IPS-18c (cell line): Measurements from ENCODE around the gene TRPV3.

Experiments used
- H3K4me3 ChIP-seq: 2 replicates; pipeline ENCODE4 v1.7.0; 2013; ENCODE audit warnings: low read depth, mild to moderate bottlenecking, low read length, moderate library complexity; ENCODE audit not compliant: insufficient read depth
- H3K9me3 ChIP-seq: one replicate; pipeline ENCODE4 v1.6.1; 2013; ENCODE audit warnings: mild to moderate bottlenecking, low read length, moderate library complexity; ENCODE audit not compliant: control insufficient read depth, insufficient read depth

The TRPV3 gene

DNA sequence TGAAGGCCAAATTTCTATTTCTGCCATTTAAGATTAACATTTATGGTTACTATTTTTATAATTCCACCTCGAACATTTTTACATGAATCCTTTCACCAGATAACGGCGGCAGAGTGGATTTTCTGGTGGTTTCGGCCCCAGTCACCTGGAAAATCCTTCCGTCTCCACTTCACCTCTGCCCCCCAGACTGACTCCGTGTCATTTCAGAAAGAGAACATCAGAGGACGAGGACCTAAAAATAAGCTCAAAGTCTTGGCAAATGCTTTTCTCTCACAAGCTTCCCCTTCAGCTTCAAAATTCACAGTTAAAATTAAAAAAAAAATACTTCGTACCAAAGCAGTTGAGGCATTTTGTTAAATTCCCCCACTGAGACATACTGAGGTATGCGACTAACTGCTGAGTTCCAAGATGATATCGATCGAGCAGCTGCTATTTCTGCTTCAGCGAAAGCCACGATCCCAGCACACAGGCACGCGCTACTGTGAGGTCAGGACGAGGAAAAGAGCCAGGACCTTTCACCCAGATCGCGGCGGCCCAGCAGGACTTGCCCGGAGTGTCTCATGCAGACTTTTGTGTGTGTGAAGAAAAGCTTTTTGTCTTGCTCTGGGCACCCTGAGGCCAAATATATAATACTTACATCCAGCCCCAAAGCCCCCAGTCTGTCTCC lies 45.0 kb downstream of the TRPV3 start:
- no peaks in the 10 kb centered on the region for H3K9me3 ChIP-seq
- H3K4me3 ChIP-seq: no peak overlapping the region

DNA sequence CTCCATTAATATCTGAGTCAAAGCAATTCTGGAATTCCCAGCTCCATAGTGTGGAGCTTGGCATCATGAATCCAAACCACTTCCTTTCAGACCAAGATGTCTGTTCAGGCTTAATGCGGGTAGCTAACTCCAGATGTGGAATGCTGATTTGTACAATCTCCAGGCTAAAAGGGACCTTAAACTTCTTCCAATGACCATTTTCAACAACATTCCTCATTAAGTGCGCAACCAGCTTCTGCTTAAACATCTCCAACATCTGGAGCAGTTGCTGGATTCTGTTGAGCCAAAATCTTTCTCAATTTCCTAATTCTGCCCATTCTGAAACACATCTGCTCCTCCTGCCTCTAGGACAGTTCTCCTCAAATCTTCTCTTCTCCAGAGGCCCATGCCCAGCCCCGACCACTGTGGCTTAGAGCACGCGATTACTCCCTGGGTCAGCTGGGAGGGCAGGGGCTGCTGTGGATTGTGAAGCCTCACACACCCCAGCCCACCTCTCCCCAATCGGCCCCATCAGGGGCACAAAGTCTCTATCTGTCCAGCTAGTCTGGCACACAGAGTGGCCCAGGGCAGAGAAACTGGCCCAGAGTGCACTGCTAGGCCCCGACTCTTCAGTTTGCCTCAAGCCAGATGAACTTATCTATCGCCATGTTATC lies 45.6 kb downstream of the TRPV3 start:
- Histone ChIP-seq H3K9me3 (peaks cover 2% of the 10 kb centered on the region), H3K4me3 (no peak overlapping the region)

DNA sequence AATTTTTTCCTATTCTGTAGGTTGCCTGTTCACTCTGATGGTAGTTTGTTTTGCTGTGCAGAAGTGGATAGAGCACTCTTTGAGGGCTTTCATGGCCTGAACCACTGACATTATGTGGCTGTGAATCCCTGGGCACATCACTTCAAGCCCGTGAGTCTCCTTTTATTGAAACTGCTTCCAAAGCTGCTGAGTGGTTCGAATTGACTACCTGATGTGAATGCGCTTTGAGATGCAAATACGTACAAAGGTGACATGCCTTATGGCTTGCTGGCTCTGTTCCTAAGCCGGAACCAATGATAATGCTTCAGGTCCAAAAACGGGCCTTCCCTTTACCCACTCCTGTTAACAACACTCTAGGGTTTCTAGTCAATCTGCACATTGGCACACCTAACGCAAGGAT lies 47.5 kb downstream of the TRPV3 start:
- no peak overlapping the region for H3K4me3 ChIP-seq
- H3K9me3 ChIP-seq: peaks cover 2% of the 10 kb centered on the region

DNA sequence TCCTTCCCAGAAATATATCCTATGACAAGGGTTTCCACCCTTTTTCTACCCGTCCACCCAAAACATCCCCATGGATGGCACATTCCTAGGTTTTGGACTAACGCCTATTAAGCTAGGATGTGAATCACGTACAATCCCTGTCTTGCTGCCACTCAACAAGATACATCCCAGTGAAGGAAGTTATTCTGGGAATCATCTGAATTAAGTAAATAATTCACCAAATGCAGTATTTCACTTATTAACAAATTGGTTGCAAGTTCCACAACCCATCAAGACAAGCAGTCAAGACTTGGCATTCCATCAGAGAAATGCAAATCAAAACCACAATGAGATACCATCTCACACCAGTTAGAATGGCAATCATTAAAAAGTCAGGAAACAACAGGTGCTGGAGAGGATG lies 49.7 kb downstream of the TRPV3 start:
- H3K9me3 ChIP-seq: peaks cover 2% of the 10 kb centered on the region
- no peak overlapping the region for H3K4me3 ChIP-seq

DNA sequence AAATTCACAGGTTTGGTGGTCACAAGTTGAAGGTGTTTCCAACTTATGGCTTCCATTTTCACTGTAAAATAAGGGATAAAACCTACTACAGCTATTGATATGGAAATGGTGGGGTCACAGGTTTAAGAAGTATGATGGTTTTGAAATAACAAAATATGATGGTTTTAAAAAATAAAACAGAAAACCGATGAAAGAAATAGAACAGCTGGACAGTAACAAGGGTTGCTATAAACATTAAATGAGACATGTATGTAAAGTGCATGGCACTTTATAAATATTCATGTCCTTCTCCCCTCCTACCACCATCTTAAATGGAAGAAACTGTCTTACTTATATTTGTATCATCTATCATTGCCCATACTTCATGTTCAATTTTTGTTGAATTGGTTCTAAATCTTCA lies 50.5 kb downstream of the TRPV3 start:
- no peak overlapping the region for H3K4me3 ChIP-seq
- peaks cover 2% of the 10 kb centered on the region for H3K9me3 ChIP-seq

DNA sequence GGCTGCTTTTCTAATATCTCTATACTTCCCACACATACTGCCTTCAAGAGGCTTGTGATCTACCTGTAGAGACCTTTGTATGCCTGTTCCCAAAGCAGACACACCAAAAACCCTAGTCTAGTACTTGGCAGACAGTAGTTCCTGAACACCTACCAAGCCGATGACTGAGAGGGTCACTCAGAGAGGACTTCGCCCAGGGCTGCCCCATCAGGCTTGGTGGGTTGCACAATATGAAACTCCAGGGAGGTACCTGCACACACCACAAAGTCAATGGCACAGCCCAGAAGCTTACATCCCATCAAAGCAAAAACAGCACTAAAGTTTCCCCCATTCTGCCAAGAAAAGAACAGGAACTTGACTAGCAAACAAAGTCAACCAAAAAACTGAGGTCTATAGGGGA lies 51.6 kb downstream of the TRPV3 start:
- Histone ChIP-seq H3K4me3 (no peak overlapping the region), H3K9me3 (peaks cover 2% of the 10 kb centered on the region)

DNA sequence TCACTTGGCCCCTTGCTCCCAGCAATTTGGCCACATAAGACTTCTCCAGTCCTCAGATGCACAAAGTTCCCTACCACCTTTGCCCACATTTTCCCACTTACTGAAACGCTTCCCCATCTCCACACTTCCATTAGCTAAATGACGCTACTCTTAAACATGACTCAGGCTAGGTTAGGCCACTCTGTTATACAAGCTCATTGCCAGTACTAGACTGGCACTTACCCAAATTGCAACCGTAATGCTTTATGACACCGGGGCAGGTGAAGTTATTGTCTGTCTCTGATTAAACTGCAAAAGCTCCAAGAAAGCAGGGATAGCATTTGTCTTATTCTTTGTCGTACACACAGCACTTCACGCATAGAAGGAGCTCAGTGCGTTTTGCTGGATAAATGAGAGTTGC lies 52.6 kb downstream of the TRPV3 start:
- peaks cover 2% of the 10 kb centered on the region for H3K9me3 ChIP-seq
- H3K4me3 ChIP-seq: no peak overlapping the region

DNA sequence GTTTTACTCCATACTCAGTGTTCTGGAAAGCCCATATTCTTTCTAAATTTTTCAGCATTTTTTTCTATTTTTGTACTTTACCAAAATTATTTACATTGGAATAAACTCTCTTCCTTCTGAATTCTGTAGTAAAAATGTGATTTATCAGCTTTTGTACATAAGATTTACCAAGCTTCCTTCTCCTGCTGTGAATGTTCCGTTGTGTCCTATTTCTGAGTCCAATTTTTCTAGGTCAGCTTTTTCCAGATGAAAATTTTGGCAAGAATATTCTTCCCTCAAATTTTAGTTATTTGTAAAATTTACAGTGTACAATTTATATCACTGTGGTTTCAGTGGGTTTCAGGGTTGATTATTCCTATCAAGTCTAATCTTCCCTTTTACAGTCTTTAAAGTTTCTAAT lies 54.3 kb downstream of the TRPV3 start:
- H3K4me3 ChIP-seq: no peak overlapping the region
- H3K9me3 ChIP-seq: peaks cover 2% of the 10 kb centered on the region

DNA sequence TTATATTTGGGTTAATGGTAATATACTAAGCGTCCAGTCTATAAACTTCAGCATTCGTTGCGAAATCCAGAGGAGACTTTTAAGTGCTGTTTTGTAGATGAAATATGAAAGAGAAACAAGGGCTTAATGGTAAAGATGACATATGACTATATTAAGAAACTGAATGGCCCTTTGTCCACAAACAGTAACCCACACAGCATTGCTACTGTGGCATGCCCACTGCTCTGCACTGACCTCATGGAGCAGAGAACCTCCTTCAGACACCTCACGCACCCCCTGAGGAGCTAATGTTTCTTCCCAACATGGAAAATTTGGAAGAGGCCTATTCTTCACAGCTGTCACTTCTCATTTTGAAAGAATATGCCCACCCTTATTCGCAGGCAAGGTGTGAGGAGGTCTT lies 55.1 kb downstream of the TRPV3 start:
- H3K9me3 ChIP-seq: peaks cover under 1% of the 10 kb centered on the region
- no peak overlapping the region for H3K4me3 ChIP-seq

DNA sequence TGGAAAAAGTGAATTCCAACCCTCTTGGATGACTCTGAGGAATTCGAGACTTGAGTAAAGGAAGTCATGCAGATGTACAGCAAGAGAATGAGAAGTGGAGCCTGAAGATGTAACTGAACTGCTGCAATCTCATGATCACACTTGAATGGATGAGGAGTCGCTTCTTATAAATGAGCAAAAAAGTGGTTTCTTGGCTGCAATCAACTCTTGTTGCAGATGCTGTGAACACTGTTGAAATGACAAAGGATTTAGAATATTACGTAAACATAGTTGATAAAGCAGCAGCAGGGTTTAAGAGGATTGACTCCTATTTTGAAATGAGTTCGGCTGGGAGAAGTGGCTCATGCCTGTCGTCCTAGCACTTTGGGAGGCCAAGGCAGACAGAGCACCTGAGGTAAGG lies 56.3 kb downstream of the TRPV3 start:
- Histone ChIP-seq H3K4me3 (no peak overlapping the region), H3K9me3 (no peaks in the 10 kb centered on the region)

DNA sequence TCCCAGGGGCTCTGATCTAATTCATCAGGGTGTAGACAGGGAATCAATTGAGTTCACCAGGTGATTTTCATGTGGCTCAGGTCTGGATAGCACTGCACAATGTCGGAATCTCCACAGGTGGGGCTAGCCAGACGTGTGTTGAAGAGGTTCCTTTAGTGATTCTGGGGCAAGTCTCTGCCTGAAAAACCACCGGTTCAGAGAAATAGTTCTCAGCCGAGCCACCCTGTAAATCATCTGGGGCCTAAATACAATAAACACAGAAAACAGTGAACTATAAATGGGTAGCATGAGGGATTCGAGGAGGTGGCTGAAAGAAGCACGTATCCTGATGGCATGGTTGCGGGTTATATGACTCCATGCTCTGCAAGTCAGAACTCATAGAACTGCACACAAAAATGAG lies 60.5 kb downstream of the TRPV3 start:
- Histone ChIP-seq H3K4me3 (no peak overlapping the region), H3K9me3 (no peaks in the 10 kb centered on the region)

DNA sequence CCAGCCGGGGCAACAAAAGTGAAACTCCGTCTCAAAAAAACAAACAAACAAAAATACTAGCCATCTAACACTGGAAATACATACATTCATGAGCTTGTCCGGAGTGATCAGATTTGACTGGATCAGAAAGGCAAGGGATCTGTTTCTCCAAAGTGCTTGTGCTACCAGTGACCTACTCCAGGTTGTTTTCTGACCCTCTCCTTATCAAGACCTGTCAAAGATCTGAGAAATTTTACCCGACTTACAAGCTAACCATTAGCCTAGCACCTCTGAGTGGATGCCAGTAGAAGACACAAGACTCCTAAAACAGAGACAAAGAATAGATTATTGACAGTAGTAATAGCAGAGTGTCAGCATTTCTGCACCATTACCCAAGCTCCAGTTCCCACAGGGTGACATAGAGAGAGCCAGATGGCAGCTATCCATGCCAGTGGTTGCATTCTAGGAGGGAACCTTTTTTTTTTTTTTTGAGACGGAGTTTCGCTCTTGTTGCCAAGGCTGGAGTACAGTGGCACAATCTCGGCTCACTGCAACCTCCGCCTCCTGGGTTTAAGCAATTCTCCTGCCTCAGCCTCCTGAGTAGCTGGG lies 72.0 kb downstream of the TRPV3 start:
- Histone ChIP-seq H3K4me3 (no peak overlapping the region), H3K9me3 (no peaks in the 10 kb centered on the region)

DNA sequence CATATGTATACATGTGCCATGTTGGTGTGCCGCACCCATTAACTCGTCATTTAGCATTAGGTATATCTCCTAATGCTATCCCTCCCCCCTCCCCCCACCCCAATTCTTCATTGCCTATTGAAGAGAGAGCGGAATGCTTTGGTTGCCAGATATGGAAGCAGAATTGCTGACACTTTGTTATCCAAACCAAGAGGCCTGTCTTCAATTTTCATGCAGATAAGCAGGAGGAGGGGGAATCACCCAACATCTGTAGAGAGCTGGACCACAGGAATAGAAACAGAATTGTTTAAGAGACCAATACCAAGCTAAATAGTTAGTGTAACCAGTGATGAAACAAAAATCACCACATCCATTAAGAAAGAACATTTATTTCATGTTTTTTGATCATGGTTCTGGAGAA lies 74.8 kb downstream of the TRPV3 start:
- Histone ChIP-seq H3K9me3 (no peaks in the 10 kb centered on the region), H3K4me3 (no peak overlapping the region)

DNA sequence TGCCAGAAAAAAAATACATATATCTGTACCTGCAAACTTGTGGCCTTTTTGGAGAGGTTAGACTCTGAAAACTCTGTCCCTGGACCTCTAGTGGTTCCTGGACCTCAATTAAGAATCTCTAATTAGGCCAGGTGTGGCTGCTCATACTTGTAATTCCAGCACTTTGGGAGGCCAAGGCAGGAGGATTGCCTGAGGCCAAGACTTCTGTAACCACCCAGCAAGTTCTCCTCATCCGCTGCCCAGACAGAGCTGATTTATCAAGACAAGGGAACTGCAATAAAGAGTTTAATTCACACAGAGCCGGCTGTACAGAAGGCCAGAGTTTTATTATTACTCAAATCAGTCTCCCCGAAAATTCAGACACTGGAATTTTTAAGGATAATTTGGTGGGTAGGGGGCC lies 77.6 kb downstream of the TRPV3 start:
- Histone ChIP-seq H3K9me3 (no peaks in the 10 kb centered on the region), H3K4me3 (no peak overlapping the region)

DNA sequence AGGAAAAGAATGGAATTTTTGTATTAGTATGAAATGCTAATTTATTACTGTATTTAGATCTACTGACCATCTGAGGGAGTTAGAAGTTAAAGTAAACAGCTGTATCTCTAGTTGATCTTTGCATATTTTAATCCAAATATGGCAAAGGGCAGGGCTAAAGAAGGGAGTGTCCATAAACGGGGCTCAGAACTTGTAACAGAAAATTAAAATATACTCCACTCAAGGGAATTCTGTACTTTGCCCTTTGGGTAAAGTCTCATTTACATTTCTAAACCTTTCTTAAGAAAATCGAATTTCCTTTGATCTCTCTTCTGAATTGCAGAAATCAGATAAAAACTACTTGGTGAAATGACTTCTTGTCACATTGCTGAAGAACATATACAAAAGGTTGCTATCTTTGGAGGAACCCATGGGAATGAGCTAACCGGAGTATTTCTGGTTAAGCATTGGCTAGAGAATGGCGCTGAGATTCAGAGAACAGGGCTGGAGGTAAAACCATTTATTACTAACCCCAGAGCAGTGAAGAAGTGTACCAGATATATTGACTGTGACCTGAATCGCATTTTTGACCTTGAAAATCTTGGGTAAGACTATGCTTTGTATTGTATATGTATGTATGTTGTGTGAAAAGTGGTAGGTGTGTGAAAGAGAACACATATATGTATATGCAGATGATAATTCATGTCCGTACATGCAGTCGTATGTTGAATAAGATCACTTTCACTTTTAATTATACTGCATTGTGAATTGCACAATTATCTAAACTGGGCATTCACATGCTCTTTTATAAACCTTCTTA lies 81.6 kb downstream of the TRPV3 start, which contains the start of gene ASPA:
TSS of gene ASPA (plus strand) at position 186 of the 799 bp plus-strand sequence. CDS start at position 349, 163 bp downstream.
- Histone ChIP-seq H3K4me3 (no peak within 1 kb of the TSS), H3K9me3 (no peaks in the 10 kb centered on the region)

DNA sequence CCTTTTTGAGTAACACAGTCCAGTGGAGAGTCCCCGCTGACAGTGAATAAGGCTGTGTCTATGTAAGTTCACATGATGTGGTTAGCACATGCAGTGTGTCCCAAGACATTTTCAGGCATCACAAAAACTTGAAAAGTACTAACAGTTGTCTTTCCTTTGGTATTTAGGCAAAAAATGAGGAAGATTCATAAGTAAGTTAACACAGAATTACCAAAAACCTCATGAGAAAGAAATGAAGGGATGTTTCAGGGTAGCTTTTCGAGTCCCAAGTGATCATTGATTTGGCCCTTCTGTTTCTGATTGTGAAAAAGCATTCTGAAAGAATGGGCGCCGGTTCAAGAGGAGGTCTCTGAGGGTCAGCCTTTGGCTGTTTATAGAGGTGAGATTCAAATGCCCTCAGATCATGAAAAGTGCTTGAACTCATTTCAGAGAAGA lies 82.3 kb downstream of the TRPV3 start:
- Histone ChIP-seq H3K4me3 (no peak overlapping the region), H3K9me3 (no peaks in the 10 kb centered on the region)

DNA sequence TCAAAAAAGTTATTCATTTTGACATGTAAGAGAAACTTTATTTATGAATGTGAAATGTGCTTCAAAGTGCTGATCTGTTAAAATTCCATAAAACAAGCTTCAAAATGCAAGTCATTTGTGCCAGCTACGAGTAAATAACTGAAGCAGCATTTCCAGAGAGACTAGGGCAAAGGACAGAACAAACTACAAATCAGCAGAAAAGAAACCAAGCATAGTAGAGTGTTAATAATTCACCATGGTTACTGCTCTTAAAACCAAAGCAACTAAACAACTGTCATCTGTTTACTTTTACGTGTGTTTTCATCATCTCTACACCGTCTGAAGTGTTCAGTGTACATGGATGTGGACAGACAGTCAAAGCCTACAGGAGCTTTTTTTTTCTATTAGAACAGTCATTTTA lies 83.4 kb downstream of the TRPV3 start:
- H3K4me3 ChIP-seq: no peak overlapping the region
- no peaks in the 10 kb centered on the region for H3K9me3 ChIP-seq

DNA sequence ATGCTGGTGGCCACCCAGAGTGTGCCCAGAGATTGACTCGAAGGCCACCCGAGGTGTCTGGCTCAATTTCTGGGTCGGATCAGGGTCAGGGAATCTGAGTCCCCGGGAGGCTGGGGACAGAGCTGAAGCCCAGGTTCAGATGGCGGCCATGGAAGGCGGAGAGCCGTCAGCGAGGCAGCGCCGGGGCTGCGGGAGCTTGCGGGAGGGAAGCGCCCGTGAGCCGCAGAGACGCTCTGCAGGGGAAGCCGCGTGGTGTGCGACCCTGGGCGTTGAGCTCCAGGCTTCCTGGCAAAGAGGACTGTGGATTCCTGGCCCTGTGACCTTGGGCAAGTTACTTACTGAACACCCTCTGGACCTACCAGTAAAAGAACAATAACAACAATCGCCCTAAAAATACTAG lies 85.5 kb downstream of the TRPV3 start:
- H3K4me3 ChIP-seq: no peak overlapping the region
- H3K9me3 ChIP-seq: no peaks in the 10 kb centered on the region
